Right ventricle myocardium inferior (tissue), 1 donor: Measurements from ENCODE around the gene FBXL7. TPM values are rescaled to one million over a fixed set of nuclear protein-coding genes. Genes with fewer than 3 reads are reported as not detected.

ENCODE experiments used
- ATAC-seq: fragments of 200-7000 bp; cut with Tn5 transposase; one replicate; pipeline ENCODE4 v1.9.1; 2020; ENCODE audit warnings: mild to moderate bottlenecking, moderate library complexity
- DNase-seq: peaks from one replicate; pipeline ENCODE4 v3.0.0; 2021; ENCODE audit errors: missing footprints
- intact Hi-C: fragments of 100-400 bp; cut with DNase I; formaldehyde crosslinking; loops from one replicate; pipeline ENCODE4 v1.11.0; 2022
- total RNA-seq: library from RNA; stranded (reverse); fragmentation: NEBNext Ultra II Directional; extraction: Animal tissue kit (Norgen Biotek cat#: 25700); gene quantifications from one replicate; pipeline ENCODE4 v1.2.1, GENCODE V29; 2021
- donor health status: DM: no; HTN: yes; CAD: no; lungs with severe emphysema.

The FBXL7 gene
- total RNA-seq, 1 donor from 2014 or later = 17.8 TPM

GRCh38 chr5:15682566-15682965, 182.6 kb downstream of the FBXL7 start:
- no peak for DNase-seq
- intact Hi-C loops = no loop called here
- no peak for ATAC-seq

GRCh38 chr5:15683332-15683731, 183.4 kb downstream of the FBXL7 start:
- ATAC-seq (no peak), DNase-seq (peak; percentile 59)
- intact Hi-C loops = no loop called here

- intact Hi-C loops = no loop called here
- DNase-seq = no peak
- no peak for ATAC-seq
These were observed 187.4 kb downstream of the FBXL7 start for GRCh38 chr5:15687401-15687800.

GRCh38 chr5:15689836-15690235, 189.9 kb downstream of the FBXL7 start:
- ATAC-seq (no peak), DNase-seq (no peak)
- intact Hi-C loops = no loop called here

- intact Hi-C loops = no loop called here
- ATAC-seq = no peak
- no peak for DNase-seq
These were observed 190.6 kb downstream of the FBXL7 start for GRCh38 chr5:15690611-15691010.

- DNase-seq (no peak), ATAC-seq (no peak)
- intact Hi-C loops = no loop called here
These were observed 191.5 kb downstream of the FBXL7 start for GRCh38 chr5:15691521-15691920.

- no peak for ATAC-seq
- no peak for DNase-seq
- intact Hi-C loops = no loop called here
These were observed 192.9 kb downstream of the FBXL7 start for GRCh38 chr5:15692706-15693381.

- ATAC-seq (no peak), DNase-seq (peak; percentile 58)
- intact Hi-C loops = no loop called here
These were observed 193.4 kb downstream of the FBXL7 start for GRCh38 chr5:15693382-15693728.

- ATAC-seq (peak; percentile 35), DNase-seq (no peak)
- intact Hi-C loops = no loop called here
These were observed 194.0 kb downstream of the FBXL7 start for GRCh38 chr5:15693933-15694332.

- intact Hi-C loops = no loop called here
- DNase-seq (no peak), ATAC-seq (peak; percentile 56)
These were observed 194.8 kb downstream of the FBXL7 start for GRCh38 chr5:15694696-15695214.

GRCh38 chr5:15695215-15695731, 195.3 kb downstream of the FBXL7 start:
- intact Hi-C loops = no loop called here
- no peak for ATAC-seq
- no peak for DNase-seq

- no peak for ATAC-seq
- DNase-seq = no peak
- intact Hi-C loops = no loop called here
These were observed 200.4 kb downstream of the FBXL7 start for GRCh38 chr5:15700373-15700772.

- intact Hi-C loops = no loop called here
- no peak for DNase-seq
- no peak for ATAC-seq
These were observed 202.1 kb downstream of the FBXL7 start for GRCh38 chr5:15702102-15702501.

- ATAC-seq = peak; percentile 70
These were observed 203.9 kb downstream of the FBXL7 start for GRCh38 chr5:15703901-15704300.

GRCh38 chr5:15704397-15704947, 204.5 kb downstream of the FBXL7 start:
- intact Hi-C loops = no loop called here
- no peak for DNase-seq
- ATAC-seq = peak; percentile 26

More at GRCh38 chr5:15703901-15704300, 203.9 kb downstream of the FBXL7 start:
- DNase-seq = no peak
- intact Hi-C loops = no loop called here

- ATAC-seq (peak; percentile 27), DNase-seq (no peak)
- intact Hi-C loops = no loop called here
These were observed 207.7 kb downstream of the FBXL7 start for GRCh38 chr5:15707631-15708030.

GRCh38 chr5:15711892-15712291, 211.9 kb downstream of the FBXL7 start:
- intact Hi-C loops = no loop called here
- ATAC-seq (no peak), DNase-seq (no peak)

GRCh38 chr5:15715535-15715934, 215.6 kb downstream of the FBXL7 start:
- intact Hi-C loops = no loop called here
- DNase-seq = no peak

GRCh38 chr5:15715967-15716366, 216.0 kb downstream of the FBXL7 start:
- no peak for ATAC-seq
- intact Hi-C loops = no loop called here
- DNase-seq = no peak

More at GRCh38 chr5:15715535-15715934, 215.6 kb downstream of the FBXL7 start:
- ATAC-seq = no peak

GRCh38 chr5:15717001-15717400, 217.0 kb downstream of the FBXL7 start:
- intact Hi-C loops = no loop called here
- DNase-seq (no peak), ATAC-seq (no peak)
